ENCODE data around the gene VGLL4.

Gene VGLL4

GRCh38 chr3:11680509-11680908 lies 36.8 kb upstream of the VGLL4 start:
- TF ChIP-seq CTCF (IDR thresholded peaks at IDR 0.05; ENCODE audit: low read depth, low read length) = no peak
- no peak for DNase-seq
- no peaks in the 10 kb centered on the region for H3K27me3 ChIP-seq

GRCh38 chr3:11679964-11680363 lies 36.2 kb upstream of the VGLL4 start:
- H3K36me3 ChIP-seq = no peaks in the 10 kb centered on the region
- TF ChIP-seq CTCF (IDR thresholded peaks at IDR 0.05; ENCODE audit: low read depth, low read length) = no peak
- no peaks in the 10 kb centered on the region for H3K4me1 ChIP-seq
- H3K9me3 ChIP-seq = no peaks in the 10 kb centered on the region
- no peaks in the 10 kb centered on the region for H3K27me3 ChIP-seq
- DNase-seq = no peak
- no peak overlapping the region for H3K4me3 ChIP-seq (ENCODE audit: low read depth, low read length)

More at GRCh38 chr3:11680509-11680908, 36.8 kb upstream of the VGLL4 start:
- Histone ChIP-seq H3K36me3 (no peaks in the 10 kb centered on the region), H3K9me3 (no peaks in the 10 kb centered on the region), H3K4me3 (ENCODE audit: low read depth, low read length) (no peak overlapping the region), H3K4me1 (no peaks in the 10 kb centered on the region)

DNA sequence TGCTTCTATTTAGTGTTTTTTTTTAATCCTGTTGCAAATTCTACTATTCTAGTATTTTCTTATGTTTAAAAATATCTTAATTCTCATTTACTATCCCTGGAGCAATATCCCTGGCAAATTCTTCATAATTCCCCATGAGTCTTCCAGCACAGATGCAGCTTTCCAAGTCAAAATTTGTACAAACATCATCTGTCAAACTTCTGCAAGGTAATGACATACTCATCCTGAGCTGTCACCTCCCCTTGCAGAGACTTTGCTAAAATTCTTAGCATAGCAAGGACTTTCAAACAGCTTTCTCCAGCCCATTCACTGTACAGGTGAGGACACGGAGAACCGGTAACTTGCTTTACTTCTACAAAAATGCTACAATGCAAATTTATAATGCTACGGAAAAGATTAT lies 28.6 kb upstream of the VGLL4 start:
- Histone ChIP-seq H3K4me1 (no peaks in the 10 kb centered on the region), H3K36me3 (no peaks in the 10 kb centered on the region), H3K4me3 (ENCODE audit: low read depth, low read length) (no peak overlapping the region), H3K9me3 (no peaks in the 10 kb centered on the region), H3K27me3 (no peaks in the 10 kb centered on the region)
- no peak for DNase-seq
- TF ChIP-seq CTCF (IDR thresholded peaks at IDR 0.05; ENCODE audit: low read depth, low read length) = no peak

- Histone ChIP-seq H3K36me3 (no peaks in the 10 kb centered on the region), H3K27me3 (no peaks in the 10 kb centered on the region), H3K4me3 (ENCODE audit: low read depth, low read length) (no peak overlapping the region), H3K4me1 (no peaks in the 10 kb centered on the region), H3K9me3 (no peaks in the 10 kb centered on the region)
- no peak for TF ChIP-seq CTCF (IDR thresholded peaks at IDR 0.05; ENCODE audit: low read depth, low read length)
- no peak for DNase-seq
These were observed 28.0 kb upstream of the VGLL4 start for GRCh38 chr3:11671648-11672100.

DNA sequence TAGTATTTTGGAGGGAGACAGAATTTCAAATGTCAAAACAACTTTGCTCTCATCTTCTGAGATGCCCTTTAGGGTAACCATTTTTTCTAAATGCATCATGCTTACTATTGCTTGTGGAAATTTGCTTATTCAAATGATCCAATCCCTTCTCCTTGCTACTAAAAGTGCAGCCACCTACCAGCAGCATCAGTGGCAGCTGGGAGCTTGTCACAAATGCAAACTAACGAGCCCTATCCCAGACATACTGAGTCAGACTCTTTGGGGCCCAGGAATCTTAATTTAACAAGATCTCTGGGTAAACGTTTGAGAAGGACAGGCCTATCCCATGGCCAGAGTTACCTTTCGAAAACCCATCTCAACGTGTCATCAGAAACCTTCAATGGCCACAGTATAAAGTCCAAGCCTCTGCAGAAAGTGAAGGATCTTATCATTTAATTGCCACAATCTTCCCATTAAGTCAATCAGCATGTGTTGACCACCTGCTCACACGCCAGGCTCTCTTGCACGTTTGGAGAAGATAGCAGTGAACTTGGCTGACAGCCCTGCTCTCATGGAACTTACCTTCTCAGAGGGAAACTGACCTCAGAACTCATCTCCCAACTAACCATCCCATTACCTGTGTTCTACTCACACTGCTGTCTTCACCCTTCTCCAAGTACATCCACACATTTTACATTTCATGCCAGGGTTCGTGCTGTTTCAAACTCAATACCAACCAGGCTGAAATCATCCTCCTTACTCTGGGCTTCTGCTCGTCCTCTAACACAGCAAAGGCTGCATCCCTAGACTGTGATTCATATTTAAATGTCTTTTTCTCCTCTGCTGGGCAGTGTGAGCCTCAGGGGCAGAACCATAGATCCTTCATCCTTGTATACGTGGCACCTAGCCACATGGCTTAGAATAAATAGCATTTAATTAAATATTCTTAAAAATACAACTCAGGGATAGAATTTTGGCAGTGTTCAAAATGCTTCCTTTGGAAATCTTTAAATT lies 24.8 kb upstream of the VGLL4 start:
- Histone ChIP-seq H3K9me3 (no peaks in the 10 kb centered on the region), H3K4me1 (no peaks in the 10 kb centered on the region), H3K36me3 (no peaks in the 10 kb centered on the region), H3K4me3 (ENCODE audit: low read depth, low read length) (no peak overlapping the region), H3K27me3 (no peaks in the 10 kb centered on the region)
- DNase-seq = no peak
- no peak for TF ChIP-seq CTCF (IDR thresholded peaks at IDR 0.05; ENCODE audit: low read depth, low read length)

DNA sequence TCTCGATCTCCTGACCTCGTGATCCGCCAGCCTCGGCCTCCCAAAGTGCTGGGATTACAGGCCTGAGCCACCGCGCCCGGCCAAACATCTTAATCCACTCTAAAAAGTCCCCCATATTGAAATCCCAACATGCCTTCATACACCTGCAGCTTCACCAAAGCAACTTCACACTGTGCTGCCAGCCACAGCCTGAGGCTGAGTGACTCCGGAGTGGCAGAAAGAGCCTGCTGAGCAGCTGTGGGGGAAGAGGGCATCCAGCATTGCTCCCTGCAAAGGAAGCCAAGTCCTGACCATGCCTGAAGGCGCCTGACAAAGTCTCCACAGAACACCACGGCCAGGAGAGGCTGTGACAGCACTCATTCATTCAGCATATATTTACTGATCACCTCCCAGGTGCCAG lies 21.6 kb upstream of the VGLL4 start:
- no peaks in the 10 kb centered on the region for H3K4me1 ChIP-seq
- DNase-seq = no peak

More for the DNA sequence above, 21.6 kb upstream of the VGLL4 start:
- no peaks in the 10 kb centered on the region for H3K27me3 ChIP-seq
- no peak overlapping the region for H3K4me3 ChIP-seq (ENCODE audit: low read depth, low read length)
- TF ChIP-seq CTCF (IDR thresholded peaks at IDR 0.05; ENCODE audit: low read depth, low read length) = no peak
- H3K9me3 ChIP-seq = no peaks in the 10 kb centered on the region
- no peaks in the 10 kb centered on the region for H3K36me3 ChIP-seq

Measured in BE2C (cell line).